GM03348 (cell line): ENCODE measurements around the gene FETUB.

ENCODE experiments used
- DNase-seq: peaks from one replicate; pipeline ENCODE4 v3.0.0; 2012; ENCODE audit warnings: low spot score

FETUB gene

GRCh38 chr3:186636536-186636935 lies 3.7 kb upstream of the FETUB start:
- no peak for DNase-seq

GRCh38 chr3:186637686-186638085 lies 2.5 kb upstream of the FETUB start:
- no peak for DNase-seq

DNA sequence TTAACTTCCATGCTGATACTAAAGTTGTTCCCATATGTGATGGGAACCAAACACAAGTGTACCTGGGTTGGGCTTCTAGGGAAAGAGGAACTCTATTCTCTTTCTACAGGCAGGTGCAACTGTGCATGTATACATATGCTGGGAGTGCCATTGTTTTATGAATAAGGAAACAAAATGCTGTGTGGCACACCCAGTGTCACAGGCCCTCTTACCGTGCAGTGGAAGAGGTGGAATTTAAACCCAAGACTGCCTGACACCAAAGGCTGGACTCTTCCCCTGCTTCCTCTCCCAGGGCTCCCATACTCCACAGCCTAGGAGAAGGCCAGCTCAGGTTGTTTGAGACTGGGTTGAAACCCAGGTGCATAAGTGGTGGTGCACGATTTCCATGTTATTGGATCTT lies 1.9 kb upstream of the FETUB start:
- no peak for DNase-seq

- peak; percentile 57 for DNase-seq
Measured at GRCh38 chr3:186640473-186640818, 247 bp downstream of the FETUB start.

- DNase-seq: no peak
Measured at GRCh38 chr3:186640929-186641328, 730 bp downstream of the FETUB start.

GRCh38 chr3:186642014-186642413 lies 1.8 kb downstream of the FETUB start:
- no peak for DNase-seq

- DNase-seq: no peak
Measured at GRCh38 chr3:186643493-186643892, 3.3 kb downstream of the FETUB start.

GRCh38 chr3:186644683-186645082 lies 4.5 kb downstream of the FETUB start:
- no peak for DNase-seq

DNA sequence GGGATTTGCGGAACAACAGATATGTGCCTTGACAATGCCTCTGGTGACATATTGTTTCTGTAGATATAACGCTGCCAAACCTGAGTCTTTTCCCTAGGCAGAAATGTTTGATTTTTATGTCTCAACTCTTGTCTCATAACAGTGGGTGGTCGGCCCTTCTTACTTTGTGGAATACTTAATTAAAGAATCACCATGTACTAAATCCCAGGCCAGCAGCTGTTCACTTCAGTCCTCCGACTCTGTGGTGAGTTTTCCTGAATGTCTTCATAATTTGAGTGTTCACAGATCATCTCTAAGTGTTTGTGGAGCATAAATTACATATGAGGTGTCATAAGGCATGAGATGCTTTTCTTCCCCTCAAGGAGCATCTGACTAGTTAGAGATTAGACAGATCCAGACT lies 5.9 kb downstream of the FETUB start:
- DNase-seq: no peak

- no peak for DNase-seq
Measured at GRCh38 chr3:186646841-186647240, 6.6 kb downstream of the FETUB start.

DNA sequence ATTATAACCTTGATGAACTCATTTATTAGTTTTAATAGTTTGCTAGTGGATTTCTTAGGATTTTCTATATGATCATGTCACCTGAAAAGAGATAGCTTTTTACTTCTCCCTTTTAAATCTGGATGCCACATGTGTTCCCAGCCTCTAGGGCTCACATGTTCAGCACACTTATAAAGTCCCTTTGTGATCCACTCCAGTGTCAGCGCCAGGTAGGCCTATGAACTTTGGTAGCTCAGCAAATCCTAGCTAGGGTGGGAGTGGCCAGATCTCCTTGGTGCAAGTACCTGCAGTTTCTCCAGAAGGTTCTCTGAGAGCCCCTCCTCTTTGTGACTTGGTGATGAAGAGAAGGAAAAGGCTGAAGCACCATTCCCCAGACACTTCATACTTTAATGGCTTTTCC lies 8.7 kb downstream of the FETUB start:
- no peak for DNase-seq

- no peak for DNase-seq
Measured at GRCh38 chr3:186651678-186652215, 11.5 kb downstream of the FETUB start.

GRCh38 chr3:186653080-186653707 lies 13.0 kb downstream of the FETUB start:
- DNase-seq: no peak

DNA sequence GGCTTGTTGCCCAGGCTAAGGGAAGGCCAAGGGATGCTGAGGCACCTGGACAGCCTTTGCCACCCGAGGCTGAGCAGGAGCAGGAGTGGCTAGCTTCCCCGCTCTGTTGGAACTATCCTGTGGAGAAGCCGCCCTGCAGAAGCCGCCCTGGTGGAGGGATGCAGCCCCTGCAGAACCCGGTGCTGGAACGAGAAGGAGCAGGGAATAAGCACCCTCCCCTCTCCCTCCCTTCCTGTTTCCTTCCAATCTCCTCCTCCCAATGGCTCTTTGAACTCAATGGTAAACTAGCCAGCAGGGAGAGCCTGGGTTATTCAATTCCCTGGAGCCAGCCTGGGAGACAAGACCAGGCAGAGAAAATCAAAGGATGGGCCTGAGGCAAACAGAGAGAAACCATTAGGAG lies 13.8 kb downstream of the FETUB start:
- no peak for DNase-seq

DNA sequence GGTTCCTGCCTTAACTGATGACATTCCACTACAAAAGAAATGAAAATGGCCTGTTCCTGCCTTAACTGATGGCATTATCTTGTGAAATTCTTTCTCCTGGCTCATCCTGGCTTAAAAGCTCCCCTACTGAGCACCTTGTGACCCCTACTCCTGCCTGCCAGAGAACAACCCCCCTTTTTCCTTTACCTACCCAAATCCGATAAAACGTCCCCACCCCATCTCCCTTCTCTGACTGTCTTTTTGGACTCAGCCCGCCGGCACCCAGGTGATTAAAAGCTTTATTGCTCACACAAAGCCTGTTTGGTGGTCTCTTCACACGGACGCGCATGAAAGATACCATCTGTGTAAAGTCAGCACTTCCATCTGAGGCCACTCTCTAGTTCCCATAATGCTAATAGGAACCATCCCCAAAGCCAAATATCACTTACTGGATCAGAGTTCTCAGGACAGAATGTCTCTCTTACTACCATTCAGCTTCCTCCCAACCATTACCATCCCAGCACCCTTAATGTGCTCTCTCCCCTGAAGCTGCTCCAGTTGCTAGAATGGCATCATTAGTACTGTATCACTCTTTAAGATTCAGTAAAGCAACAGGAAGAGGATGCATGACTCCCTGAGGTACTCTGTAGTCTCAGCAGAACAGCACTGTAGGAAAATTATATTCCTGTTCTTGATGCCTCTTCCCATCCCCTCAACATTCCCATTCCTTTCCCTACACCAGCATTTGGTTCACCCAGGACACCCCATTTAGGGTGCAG lies 23.3 kb downstream of the FETUB start:
- DNase-seq: no peak

- no peak for DNase-seq
Measured at GRCh38 chr3:186664119-186664495, 23.9 kb downstream of the FETUB start.

- no peak for DNase-seq
Measured at GRCh38 chr3:186664506-186664905, 24.3 kb downstream of the FETUB start.

DNA sequence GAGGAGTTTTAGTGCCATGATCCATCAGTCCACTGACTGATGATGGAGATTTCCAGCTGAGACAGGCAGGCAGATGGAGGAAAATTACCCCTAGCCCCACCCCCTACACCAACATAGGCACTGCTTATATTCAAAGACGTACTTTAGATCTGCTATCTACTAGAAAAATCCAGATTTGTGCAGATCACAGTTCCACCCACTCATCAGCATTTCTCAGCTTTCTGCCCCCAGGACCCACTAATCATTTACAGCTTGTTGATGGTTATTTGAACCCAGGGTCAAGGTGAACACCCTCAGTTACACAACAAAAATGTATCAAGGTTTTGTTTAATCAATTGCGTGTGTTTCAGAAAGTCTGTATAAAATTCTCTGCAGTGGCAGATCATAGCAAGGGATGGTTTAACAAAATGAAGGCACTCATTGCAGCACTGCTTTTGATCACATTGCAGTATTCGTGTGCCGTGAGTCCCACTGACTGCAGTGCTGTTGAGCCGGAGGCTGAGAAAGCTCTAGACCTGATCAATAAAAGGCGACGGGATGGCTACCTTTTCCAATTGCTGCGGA lies 25.5 kb downstream of the FETUB start, which contains the start of gene HRG:
HRG (plus strand) TSS at position 390 of the 564 bp plus-strand sequence; CDS start at position 408, 18 bp downstream.
- DNase-seq: no peak

DNA sequence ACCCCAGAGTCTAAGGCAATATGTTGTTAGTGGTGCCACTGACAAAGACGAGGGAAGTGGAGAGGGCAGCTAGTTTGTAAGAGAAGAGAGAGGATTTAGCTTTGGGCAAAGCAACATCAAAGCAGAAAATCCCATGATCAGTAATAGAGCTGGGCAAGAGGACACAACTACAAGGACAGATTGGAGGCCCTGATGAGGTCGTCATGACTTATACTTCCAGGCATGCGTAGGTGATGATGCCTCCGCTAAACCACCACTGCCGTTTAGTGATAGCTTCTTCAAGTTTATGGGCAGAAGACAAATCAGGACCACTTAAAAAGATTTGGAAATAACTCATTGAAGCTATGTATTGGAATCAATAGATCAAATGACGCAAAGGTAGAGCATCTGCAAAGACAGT lies 28.2 kb downstream of the FETUB start:
- DNase-seq: no peak

DNA sequence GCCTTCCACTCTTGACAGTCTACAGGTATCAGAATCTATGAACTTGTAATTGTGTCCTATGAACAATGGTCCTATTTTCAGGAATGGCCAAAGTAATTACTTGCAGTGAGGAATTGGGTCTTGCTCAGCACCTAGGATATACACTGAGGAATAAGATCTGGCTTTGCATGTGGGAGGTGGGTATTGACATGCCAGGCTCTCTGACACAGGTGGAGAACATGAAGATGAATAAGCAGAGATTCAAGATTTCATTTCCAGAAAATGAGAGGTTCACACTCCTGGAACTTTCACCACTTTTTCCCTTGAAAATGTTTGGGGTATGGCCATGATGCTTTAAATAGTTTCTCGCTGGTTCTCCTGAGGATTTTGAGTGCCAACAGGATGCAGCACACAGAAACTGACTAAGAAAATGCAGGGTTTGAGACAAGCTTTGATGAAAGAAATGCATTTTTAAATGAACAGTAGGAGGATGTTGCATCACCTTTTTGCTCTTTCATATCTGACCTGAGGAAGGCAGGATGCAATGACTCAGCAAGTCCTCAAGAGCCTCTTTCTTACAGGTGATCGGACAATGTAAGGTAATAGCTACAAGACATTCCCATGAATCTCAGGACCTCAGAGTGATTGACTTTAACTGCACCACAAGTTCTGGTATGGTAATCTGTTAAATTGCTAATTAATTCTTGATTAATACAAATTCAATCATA lies 29.3 kb downstream of the FETUB start:
- no peak for DNase-seq

GRCh38 chr3:186670155-186670554 lies 30.0 kb downstream of the FETUB start:
- no peak for DNase-seq

DNA sequence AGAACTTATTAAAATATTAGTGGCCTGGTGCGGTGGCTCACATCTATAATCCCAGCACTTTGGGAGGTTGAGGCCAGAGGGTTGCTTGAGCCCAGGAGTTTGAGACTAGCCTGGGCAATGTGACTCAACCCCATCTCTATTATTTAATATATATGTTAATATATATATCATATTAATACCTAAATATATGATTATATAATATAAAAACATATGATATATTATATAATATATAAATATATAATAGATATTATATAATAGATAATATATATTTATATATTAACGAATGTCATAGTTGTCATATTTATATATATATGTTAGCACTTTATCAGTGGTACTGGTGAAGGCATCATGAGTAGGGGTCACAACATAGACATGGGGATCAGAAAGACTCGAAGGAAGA lies 30.9 kb downstream of the FETUB start:
- no peak for DNase-seq

DNA sequence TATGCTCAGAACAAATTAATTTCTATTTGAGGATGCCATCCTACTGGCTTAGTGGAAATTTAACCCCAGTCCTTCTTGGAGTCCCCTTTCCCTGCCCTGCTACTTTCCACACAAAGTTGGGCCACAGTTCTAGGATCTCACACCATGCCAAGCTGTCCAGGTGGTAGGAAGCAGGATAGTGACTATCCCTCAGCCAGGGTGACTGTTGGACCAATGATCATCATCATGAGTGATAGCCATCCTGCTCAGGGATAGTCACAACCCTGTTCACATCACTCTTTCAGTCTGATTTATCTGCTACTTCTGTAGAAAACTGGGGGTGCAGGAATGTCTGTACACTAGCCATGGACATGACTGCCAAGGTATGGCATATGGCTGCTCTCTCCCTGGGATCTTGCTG lies 38.4 kb downstream of the FETUB start:
- no peak for DNase-seq
